Measurements from ENCODE around the gene CALD1.

GRCh38 chr7:134943785-134944400 lies 164.5 kb downstream of the CALD1 start:
- TF ChIP-seq CTCF (IDR thresholded peaks at IDR 0.05) (peak in 2 of 4 experiments; percentile 25 to 33), POLR2A (IDR thresholded peaks at IDR 0.05) (no peak)

Measured in uterus (tissue), 2 donors.